Endothelial cell of umbilical vein (primary cell): ENCODE data around the gene ZMAT5. TPM values are rescaled to one million over a fixed set of nuclear protein-coding genes. Genes with fewer than 3 reads are reported as not detected.

ENCODE experiments used
- BruUV-seq: library from RNA; stranded (reverse); fragments of 400-500 nt; replicated peaks from 2 replicates; lab custom pipeline; 2021; lab: Mats Ljungman, UMichigan
- CTCF ChIA-PET: fragments of 300-600, 350-600 bp; sonication (Branson Sonifier 250); formaldehyde crosslinking; loops from one replicate; lab custom pipeline; 2021; ENCODE audit warnings: antibody characterized with exemption, inconsistent platforms; lab: Charles Lee
- POLR2A ChIA-PET: fragments of 300-600, 350-600 bp; sonication (Branson Sonifier 250); formaldehyde crosslinking; loops from one replicate; lab custom pipeline; 2021; ENCODE audit warnings: antibody characterized with exemption, inconsistent platforms; lab: Charles Lee
- DNase-seq: peaks from one replicate; pipeline ENCODE4 v3.0.0-alpha.2; 2011; ENCODE audit warnings: low read depth, low spot score
- FAIRE-seq: peaks from 2 replicates; lab custom pipeline; 2011; peaks lifted over from hg19 to GRCh38; lab: Jason Lieb, UNC
- H2AFZ ChIP-seq: 2 replicates; pipeline ENCODE4 v1.6.0; 2012; ENCODE audit warnings: low read depth, low read length, control low read depth, inconsistent platforms
- H3K27ac ChIP-seq: 2 replicates; pipeline ENCODE4 v1.5.1; 2011; ENCODE audit warnings: low read depth, mild to moderate bottlenecking, control low read depth, low read length, moderate library complexity; ENCODE audit not compliant: insufficient read depth
- H3K27me3 ChIP-seq, 2 experiments: 2 replicates each; pipeline versions ENCODE4 v1.6.0 to v1.6.1; 2011; ENCODE audit warnings: low read length in 2 of 2, mixed read lengths in 1 of 2; ENCODE audit not compliant: control insufficient read depth in 2 of 2, insufficient read depth in 2 of 2
- H3K36me3 ChIP-seq, 2 experiments: 2 replicates in 1 of 2; 3 replicates in 1 of 2; pipeline ENCODE4 v1.5.1; 2011; ENCODE audit warnings: low read length in 2 of 2, mild to moderate bottlenecking in 1 of 2, moderate library complexity in 1 of 2; ENCODE audit not compliant: control insufficient read depth in 2 of 2, insufficient read depth in 2 of 2; ENCODE audit errors: extremely low read depth in 1 of 2
- H3K4me1 ChIP-seq: 3 replicates; pipeline ENCODE4 v1.5.1; 2011; ENCODE audit warnings: mild to moderate bottlenecking, low read length; ENCODE audit not compliant: control insufficient read depth, insufficient read depth; ENCODE audit errors: extremely low read depth
- H3K4me2 ChIP-seq: 2 replicates; pipeline ENCODE4 v1.6.1; 2011; ENCODE audit warnings: low read length, control low read depth, mixed read lengths; ENCODE audit not compliant: insufficient read depth
- H3K4me3 ChIP-seq, 3 experiments: fragments of 200-600 bp in 1 of 3; sonication (generic), shearing (Covaris generic) in 1 of 3; replicated peaks in 1 of 3; 2 replicates each; pipeline ENCODE4 v1.5.1; 2011 to 2016; ENCODE audit warnings: control low read depth in 3 of 3, low read length in 3 of 3, mild to moderate bottlenecking in 2 of 3, inconsistent platforms in 1 of 3, low read depth in 1 of 3, moderate library complexity in 1 of 3; ENCODE audit not compliant: insufficient read depth in 1 of 3
- H3K79me2 ChIP-seq: 2 replicates; pipeline ENCODE4 v1.6.0; 2012; ENCODE audit warnings: low read length, inconsistent platforms; ENCODE audit not compliant: control insufficient read depth, insufficient read depth
- H3K9ac ChIP-seq: replicated peaks from 2 replicates; pipeline ENCODE3; 2011; ENCODE audit warnings: low read length, control low read depth; ENCODE audit not compliant: insufficient read depth; ENCODE audit errors: extremely low read depth
- H3K9me1 ChIP-seq: replicated peaks from 3 replicates; pipeline ENCODE4 v1.6.0; 2011; ENCODE audit warnings: mild to moderate bottlenecking, low read length; ENCODE audit not compliant: control insufficient read depth, insufficient read depth; ENCODE audit errors: extremely low read depth
- H3K9me3 ChIP-seq: replicated peaks from 2 replicates; pipeline ENCODE4 v1.5.1; 2012; ENCODE audit warnings: low read length, inconsistent platforms; ENCODE audit not compliant: control insufficient read depth, insufficient read depth
- H4K20me1 ChIP-seq: replicated peaks from 2 replicates; pipeline ENCODE3; 2011; ENCODE audit warnings: mild to moderate bottlenecking, low read length; ENCODE audit not compliant: control insufficient read depth, insufficient read depth; ENCODE audit errors: extremely low read depth
- CTCF ChIP-seq, 2 donors: IDR thresholded peaks; 1 replicate in 1 of 2; 2 replicates in 1 of 2; pipeline ENCODE4 v1.5.1; 2011; ENCODE audit warnings: low read length in 2 of 2, mild to moderate bottlenecking in 2 of 2, moderate library complexity in 2 of 2, control low read depth in 1 of 2, inconsistent platforms in 1 of 2, low read depth in 1 of 2; ENCODE audit not compliant: insufficient read depth in 1 of 2; ENCODE audit errors: extremely low read depth in 1 of 2
- FOS ChIP-seq: IDR thresholded peaks from 2 replicates; pipeline ENCODE4 v1.6.1; 2011; ENCODE audit warnings: mild to moderate bottlenecking, low read length, moderate library complexity, borderline replicate concordance; ENCODE audit not compliant: insufficient read depth
- JUN ChIP-seq: IDR thresholded peaks from 2 replicates; pipeline ENCODE4 v1.6.1; 2011; ENCODE audit warnings: borderline replicate concordance, low read depth; ENCODE audit not compliant: insufficient read length, insufficient read depth
- MYC ChIP-seq: IDR thresholded peaks from one replicate; pipeline ENCODE4 v1.6.1; 2011; ENCODE audit warnings: mild to moderate bottlenecking, low read depth, low read length
- POLR2A ChIP-seq: IDR thresholded peaks from 2 replicates; pipeline ENCODE4 v1.6.1; 2012; ENCODE audit warnings: low read depth, mild to moderate bottlenecking, control low read depth, low read length
- POLR2AphosphoS5 ChIP-seq: IDR thresholded peaks from 2 replicates; pipeline ENCODE4 v1.6.1; 2012; ENCODE audit warnings: low read depth, mild to moderate bottlenecking, control low read depth, low read length, moderate library complexity; ENCODE audit not compliant: insufficient read depth
- dilution Hi-C: fragments of 300-500 bp; cut with MboI; formaldehyde crosslinking; loops from one replicate; pipeline ENCODE4 v1.15.0; 2019; ENCODE audit warnings: low sequenced_read_pairs; ENCODE audit not compliant: extremely low pct_ligation_motif_present
- intact Hi-C: fragments of 100-400 bp; cut with micrococcal nuclease; formaldehyde crosslinking; loops from one replicate; pipeline ENCODE4 v1.10.0; 2022
- polyA plus RNA-seq, 4 experiments: library from polyadenylated mRNA; depleted of rRNA in 3 of 4; stranded (reverse) in 3 of 4; unstranded in 1 of 4; fragments of >200 nt; gene quantifications; 2 replicates each; pipeline versions ENCODE4 v1.2.1 to v1.2.3, GENCODE V29; 2011 to 2012; ENCODE audit warnings: missing spikeins in 1 of 4
- total RNA-seq: library from RNA; stranded (reverse); gene quantifications from 2 replicates; pipeline ENCODE4 v1.2.3, GENCODE V29; 2021
- TF ChIP-seq, protein P1 (sequence below): IDR thresholded peaks from 2 replicates; pipeline ENCODE4 v1.6.1; 2011; ENCODE audit not compliant: insufficient read depth, insufficient read length

ZMAT5 gene
- total and polyA plus RNA-seq, 2 donors (not counting 3 experiments of a cell fraction or from before 2014, with no cell fraction given): 24.9 to 43.6 TPM

DNA sequence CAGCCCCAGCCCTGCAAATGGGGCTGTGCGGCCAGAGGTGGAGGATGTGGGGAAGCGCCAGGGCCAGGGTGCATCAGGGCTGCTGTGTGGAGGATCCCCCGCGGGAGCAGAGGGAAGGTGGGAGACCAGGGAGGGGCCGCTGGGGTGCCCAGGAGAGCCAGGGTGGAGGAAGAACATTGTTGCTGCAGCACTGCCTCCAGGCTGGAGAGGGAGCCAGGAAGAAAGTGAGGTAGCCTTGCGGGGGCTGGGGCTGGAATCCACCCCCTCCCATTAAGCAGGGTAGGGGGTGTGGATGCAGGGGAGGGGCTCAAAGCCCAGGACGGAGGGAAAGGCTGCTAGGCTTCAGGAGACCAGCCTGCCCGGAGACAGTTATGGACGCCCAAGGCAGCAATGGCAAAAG, 32.0 kb downstream of the ZMAT5 start:
- no peaks in the 10 kb centered on the region for H3K9me3 ChIP-seq
- no peaks in the 10 kb centered on the region for H3K9me1 ChIP-seq
- H3K4me3 ChIP-seq: no peak overlapping the region
- H4K20me1 ChIP-seq: no peaks in the 10 kb centered on the region
- FAIRE-seq: no peak
- no peak for DNase-seq
- dilution Hi-C loops (no loop called here), intact Hi-C loops (no loop called here)
- no peak overlapping the region for H3K4me2 ChIP-seq
- POLR2A ChIA-PET: no interaction called here
- peaks cover 0 to under 1% of the 10 kb centered on the region in 2 experiments for H3K36me3 ChIP-seq
- no peaks in the 10 kb centered on the region for H3K4me1 ChIP-seq
- no peaks in the 10 kb centered on the region for H3K27me3 ChIP-seq
- TF ChIP-seq, protein P1, sequence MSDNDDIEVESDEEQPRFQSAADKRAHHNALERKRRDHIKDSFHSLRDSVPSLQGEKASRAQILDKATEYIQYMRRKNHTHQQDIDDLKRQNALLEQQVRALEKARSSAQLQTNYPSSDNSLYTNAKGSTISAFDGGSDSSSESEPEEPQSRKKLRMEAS: no peak
- TF ChIP-seq FOS (no peak), CTCF (IDR thresholded peaks at IDR 0.05; ENCODE audit: extremely low read depth in 1 of 2, insufficient read depth in 1 of 2, low read depth in 1 of 2, low read length in 2 of 2) (no peak)
- CTCF ChIA-PET: no interaction called here
- H3K79me2 ChIP-seq: no peaks in the 10 kb centered on the region
- no peak overlapping the region for H2AFZ ChIP-seq
- no peak overlapping the region for H3K27ac ChIP-seq
- no peak overlapping the region for H3K9ac ChIP-seq
- BruUV-seq: no TSS peak

DNA sequence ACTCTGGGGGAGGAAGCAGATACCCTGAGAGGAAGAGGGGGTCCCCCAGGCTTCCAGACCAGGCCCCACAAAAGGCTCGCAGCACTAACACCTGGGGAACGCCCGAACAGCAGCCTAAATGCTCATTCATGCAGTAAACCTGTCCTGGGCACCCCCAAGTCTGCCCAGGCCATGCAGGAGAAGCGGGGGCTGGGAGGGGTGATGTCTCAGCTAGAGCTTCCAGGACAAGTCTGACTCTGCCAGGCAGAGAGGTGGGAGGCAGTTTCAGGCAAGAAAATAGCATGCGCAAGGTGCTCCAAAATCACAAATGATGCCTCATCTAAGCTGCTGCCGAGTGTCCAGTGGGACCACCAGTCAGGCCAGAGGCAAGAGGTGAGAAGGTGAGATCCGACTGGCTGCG, 32.4 kb downstream of the ZMAT5 start:
- no peak for TF ChIP-seq JUN
- no peak for TF ChIP-seq MYC
- no peak for TF ChIP-seq POLR2AphosphoS5
- no peak for TF ChIP-seq POLR2A
- no peak for TF ChIP-seq CTCF (IDR thresholded peaks at IDR 0.05; ENCODE audit: extremely low read depth in 1 of 2, insufficient read depth in 1 of 2, low read depth in 1 of 2, low read length in 2 of 2)
- no TSS peak for BruUV-seq
- H3K9ac ChIP-seq: no peak overlapping the region
- FAIRE-seq: no peak
- H3K4me1 ChIP-seq: no peaks in the 10 kb centered on the region
- dilution Hi-C loops (no loop called here), intact Hi-C loops (no loop called here)
- H3K79me2 ChIP-seq: no peaks in the 10 kb centered on the region
- no peak overlapping the region for H3K27ac ChIP-seq
- H3K9me3 ChIP-seq: no peaks in the 10 kb centered on the region
- POLR2A ChIA-PET: no interaction called here
- CTCF ChIA-PET: interaction anchor here (1.3 kb wide), 1 partner anchor 18 kb away, joined by 3 read pairs; no protein-coding TSS in a partner anchor
- no peaks in the 10 kb centered on the region for H4K20me1 ChIP-seq
- no peak overlapping the region for H2AFZ ChIP-seq
- DNase-seq: no peak
- H3K9me1 ChIP-seq: no peaks in the 10 kb centered on the region
- H3K4me3 ChIP-seq: no peak overlapping the region
- H3K27me3 ChIP-seq: no peaks in the 10 kb centered on the region
- H3K4me2 ChIP-seq: no peak overlapping the region
- H3K36me3 ChIP-seq: peaks cover 0 to 2% of the 10 kb centered on the region in 2 experiments
